Hematopoietic multipotent progenitor cell treated with erythropoietin and hydrocortisone succinate and interleukin-3 and kit ligand, for 8 days (in vitro differentiated cells): ENCODE results near the gene ANTKMT.

ENCODE experiments used
- DNase-seq: peaks from one replicate; pipeline ENCODE4 v3.0.0-alpha.2; 2015

Gene ANTKMT

DNA sequence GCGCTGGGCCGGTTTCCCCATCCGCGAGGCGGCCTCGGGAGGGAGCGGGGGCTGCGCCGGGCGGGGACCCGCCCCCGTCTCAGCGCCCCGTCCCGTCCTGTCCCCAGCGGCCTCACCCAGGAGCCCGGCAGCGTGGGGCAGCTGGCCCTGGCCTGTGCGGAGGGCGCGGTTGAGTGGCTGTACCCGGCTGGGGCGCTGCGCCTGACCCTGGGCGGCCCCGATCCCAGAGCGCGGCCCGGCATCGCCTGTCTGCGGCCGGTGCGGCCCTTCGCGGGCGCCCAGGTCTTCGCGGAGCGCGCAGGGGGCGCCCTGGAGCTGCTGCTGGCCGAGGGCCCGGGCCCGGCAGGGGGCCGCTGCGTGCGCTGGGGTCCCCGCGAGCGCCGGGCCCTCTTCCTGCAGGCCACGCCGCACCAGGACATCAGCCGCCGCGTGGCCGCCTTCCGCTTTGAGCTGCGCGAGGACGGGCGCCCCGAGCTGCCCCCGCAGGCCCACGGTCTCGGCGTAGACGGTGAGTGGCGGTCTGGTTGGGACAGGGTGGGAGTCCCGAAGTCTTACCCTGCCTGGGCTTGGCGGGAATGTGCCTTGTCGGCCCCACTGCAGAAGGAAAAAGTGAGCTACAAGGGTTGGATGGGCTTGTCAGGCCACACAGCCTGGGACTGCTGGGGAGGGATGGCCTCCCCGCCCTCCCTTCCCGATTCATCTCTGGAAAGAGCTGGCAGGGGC is 5.3 kb upstream of the ANTKMT start:
- no peak for DNase-seq

- no peak for DNase-seq
These were observed 4.8 kb upstream of the ANTKMT start for GRCh38 chr16:716200-716568.

DNA sequence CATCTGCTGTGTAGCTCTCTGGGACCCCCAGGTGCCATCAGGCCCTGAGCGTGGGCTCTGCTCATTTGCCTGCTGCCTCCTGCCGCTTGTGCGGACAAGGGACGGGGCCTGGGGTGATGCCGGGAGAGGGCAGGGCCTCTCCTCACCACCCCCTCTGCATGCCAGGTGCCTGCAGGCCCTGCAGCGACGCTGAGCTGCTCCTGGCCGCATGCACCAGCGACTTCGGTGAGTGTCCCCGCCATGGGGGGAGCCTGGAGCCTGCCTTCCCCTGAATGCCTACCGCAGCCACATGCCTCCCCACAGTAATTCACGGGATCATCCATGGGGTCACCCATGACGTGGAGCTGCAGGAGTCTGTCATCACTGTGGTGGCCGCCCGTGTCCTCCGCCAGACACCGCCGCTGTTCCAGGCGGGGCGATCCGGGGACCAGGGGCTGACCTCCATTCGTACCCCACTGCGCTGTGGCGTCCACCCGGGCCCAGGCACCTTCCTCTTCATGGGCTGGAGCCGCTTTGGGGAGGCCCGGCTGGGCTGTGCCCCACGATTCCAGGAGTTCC is 4.1 kb upstream of the ANTKMT start:
- DNase-seq, result no peak

GRCh38 chr16:717450-718245 is 3.3 kb upstream of the ANTKMT start:
- DNase-seq, result no peak

DNA sequence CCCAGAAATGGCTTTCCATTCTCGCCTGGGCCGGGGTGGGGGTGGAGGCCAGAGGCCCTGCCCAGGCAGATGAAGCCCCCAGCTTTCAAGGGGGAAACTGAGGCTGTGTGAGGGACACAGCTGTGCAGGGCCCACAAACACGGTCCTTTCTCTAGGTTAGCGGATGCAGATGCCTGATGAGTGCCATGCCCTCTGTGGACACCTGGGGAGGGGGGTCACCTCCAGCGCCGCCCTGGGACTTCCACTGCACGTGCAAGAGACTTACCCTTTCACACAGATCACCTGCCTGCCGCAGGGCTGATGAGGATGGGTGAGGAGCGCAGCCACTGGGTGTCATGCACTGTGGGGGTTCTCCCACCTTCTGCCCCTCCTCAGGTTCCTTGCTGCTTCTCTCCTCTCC is 2.6 kb upstream of the ANTKMT start:
- no peak for DNase-seq

DNA sequence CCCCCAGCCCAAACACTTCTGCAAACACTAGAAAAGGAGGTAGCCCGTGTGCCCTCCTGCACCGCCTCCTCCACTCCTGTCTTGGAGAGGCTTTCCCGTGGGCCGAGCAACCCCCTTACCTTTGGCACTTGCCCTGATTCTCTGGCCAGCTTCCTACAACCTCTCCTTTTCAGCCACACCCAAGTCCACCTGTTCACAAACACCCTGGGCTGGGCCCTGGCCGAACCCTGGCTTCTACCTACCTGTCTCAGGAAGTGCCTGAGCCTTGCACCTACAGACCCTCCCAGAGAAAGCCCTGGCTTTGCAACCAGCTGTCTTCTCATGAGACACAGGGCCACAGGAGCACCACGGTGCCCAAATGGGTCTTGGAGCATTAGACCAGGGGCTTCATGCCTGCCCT is 2.0 kb upstream of the ANTKMT start:
- no peak for DNase-seq

DNA sequence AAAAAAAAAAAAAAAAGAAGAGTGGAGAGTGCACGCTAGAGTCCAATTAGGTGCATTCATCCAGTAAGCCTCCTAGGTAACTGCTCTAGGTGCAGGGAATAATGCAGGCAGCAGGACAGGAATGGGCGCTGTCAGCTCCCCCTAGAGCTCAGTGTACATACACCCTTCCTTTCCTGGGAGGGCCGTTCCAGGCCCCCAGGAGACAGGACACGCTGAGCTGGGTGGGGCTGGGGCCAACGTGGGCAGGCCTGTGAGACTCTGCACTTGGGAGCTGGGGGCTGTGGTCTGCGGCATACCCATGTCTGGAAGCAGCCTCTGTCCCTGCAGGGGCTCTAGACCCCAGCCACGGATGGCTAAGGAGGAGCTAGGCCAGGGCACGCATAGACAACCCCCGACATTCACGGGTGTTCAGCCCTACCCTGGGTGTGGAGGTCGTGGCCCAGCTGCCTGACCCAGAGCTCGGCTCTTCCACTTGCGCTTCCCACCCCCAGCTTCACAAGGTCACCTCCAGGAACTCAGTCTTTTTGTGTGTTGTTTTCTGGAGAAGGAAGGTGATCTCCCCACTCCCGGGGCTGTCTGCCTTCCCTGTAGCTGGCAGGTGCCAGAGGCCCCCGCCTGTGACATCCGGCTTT is 1.0 kb upstream of the ANTKMT start:
- DNase-seq, result peak; percentile 60

DNA sequence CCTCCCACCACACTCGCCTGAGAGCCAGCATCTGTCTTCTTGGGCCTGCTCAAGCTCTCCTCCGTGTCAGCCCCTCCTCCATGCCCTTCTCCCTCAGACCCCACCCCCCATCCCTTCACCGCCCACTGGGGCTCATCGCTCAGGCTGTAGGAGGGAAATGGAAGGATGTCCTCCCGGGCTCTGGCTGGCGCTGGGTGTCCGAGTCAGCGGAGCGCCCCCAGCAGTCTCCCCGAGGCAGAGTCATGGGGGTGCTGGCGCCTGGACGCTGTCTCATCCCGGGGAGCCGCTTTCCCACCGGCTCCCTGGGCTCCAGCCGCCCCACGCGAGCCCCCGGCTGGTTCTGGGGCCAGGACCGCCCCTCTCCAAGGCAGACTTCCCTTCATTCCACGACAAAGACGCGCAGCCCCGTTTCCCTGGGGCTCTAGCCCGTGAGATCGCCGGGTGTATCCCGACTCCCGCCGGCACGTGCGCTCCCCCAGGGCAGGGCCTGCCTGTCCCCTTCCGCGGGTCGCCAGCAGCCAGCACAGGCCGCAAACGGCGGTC is 428 bp upstream of the ANTKMT start:
- peak; percentile 69 for DNase-seq

- DNase-seq, result no peak
These were observed 1.0 kb downstream of the ANTKMT start for GRCh38 chr16:721765-722540.

DNA sequence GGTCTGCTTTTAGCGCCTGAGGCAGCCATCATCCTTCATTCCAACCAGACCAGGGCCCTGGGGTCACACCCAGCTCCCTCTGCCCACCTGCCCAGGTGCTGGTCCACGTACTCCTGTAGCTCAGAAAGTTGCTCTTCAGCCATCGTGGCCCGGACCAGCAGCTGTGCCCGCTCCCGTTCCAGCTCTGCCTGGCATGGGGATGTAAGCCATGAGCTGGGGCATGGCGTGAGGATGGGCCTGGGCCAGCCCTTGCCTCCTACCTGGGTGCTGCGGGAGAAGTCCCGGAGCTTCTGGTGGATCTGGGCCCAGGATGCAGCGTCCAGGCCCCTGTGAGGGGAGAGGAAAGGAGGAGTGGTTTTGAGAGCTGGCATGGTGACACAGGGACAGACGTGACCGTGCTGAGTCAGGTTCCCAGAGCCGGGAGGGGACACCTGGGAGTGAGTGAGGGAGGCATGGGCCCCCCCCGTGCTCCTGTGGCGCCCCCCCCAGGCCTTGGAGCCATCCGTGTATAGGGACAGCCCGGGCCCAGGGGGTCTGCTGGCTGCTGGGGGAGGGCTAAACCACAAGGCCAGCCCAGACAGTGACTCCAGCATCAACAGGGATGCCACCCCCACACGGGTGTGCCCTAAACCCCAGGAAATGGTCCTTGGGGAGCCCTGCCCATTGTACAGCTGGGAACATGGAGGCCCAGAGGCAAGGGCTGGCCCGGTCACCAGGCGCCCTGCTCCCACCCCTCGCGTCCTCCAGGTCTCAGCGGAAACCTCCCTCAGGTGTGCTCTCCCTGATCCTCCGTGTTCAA is 2.1 kb downstream of the ANTKMT start:
- no peak for DNase-seq

DNA sequence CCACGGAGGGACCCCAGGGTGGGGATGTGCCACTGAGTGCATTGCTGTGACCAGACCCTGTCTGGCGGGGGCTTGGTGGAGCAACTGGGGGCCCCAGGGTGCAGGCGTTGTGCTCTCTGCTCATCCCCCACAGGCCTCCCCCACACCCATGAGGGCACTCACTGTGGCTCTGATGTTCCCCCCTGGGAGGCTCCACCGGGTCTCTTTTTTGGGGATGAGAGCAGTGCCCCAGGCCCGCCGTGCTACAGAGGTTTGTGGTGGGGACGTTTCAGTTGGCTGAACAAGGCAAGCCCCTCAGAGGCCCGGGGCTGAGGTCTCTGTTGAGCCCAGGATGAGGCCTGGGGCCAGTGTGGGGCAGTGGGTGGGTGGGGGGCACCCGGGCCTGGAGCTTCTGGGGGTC is 2.7 kb downstream of the ANTKMT start:
- no peak for DNase-seq

DNA sequence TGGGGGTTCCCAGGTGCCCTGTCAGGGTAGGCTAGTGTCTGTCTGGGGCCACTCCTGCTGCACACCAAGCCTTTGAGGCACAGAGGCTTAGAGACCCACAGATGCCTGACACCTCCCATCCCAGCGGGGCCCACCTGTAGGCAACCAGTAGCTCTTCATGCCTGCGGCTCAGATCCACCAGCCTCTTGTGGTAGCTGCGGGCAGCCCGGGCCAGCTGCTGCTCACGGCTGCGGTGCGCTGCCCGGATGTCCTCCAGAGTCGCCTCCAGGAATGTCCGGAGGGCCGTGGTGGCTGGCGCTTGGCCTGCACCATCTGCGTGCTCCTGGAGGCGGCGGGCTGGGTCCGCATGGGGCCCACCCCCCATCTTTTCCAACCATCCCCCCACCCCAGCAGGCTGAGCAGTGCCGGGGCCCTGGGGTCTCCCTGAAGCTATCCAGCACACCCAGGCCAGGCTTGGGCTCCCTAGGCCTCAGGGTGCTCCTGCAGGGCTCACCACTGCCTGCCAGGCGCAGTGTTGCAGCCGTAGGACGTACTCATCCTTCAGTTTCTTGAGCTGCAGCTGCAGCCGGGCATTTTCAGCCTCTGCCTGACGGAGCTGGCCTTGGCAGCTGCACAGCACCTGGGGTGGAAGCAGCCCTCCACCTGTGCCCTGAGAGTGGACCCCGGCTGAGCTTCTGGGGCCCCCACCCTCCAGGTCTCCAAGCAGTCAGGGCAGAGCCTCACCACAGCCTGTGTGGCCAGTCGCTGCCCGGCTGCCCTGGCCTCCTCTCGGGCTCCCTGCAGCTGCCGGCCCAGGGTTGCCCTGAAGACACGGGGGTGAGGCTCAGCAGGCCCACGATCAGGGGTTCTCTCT is 3.5 kb downstream of the ANTKMT start:
- no peak for DNase-seq

DNA sequence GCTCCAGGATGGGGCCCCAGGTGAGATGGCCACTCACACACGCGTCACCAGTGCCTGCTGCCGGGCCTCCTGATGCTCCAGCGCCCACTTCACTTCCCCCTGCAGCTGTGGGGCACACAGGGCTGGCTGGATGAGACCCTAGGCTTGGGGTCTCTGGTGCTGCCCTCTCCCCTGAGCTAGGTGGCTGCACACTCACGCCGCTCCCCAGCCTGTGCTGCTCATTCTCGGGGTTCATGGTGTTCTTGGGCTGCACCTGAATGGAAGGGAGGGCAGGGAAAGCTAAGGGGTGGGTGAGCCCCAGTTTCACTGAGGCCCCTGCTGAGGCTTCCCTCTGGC is 4.1 kb downstream of the ANTKMT start:
- no peak for DNase-seq

DNA sequence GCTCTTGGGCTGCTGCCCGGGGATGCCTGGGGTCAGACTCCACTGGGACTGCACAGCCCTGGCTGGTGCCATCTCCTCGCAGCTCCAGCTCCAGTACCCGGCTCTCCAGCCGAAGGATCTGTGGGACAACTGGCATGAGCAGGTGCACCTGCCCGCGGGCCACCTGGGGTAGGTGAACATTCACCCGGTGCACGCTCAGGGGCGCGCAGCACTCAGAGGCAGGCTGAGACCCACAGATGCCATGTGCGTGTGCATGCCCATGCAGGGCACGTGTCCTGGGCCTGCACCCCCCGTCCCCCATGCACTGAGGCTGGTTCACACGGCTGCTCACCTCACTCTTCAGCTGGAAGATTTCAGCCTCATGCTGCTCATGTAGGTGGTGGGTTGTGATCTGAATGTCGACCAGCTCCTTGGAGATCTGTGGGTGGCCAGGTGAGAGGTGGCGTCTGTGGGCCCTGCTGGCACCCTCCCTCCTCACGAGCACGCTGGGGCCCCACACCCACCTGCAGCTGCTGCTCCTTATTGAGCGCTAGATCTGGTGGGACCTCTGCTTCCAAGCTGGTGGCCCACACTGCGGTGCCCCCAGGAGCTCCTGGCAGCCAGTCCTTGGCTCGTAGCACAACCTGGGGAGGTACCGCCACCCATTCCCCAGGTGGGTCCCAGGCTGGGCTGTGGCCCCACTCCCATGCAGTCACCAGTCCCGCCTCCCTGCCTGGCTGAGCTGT is 4.7 kb downstream of the ANTKMT start:
- no peak for DNase-seq

- no peak for DNase-seq
These were observed 5.2 kb downstream of the ANTKMT start for GRCh38 chr16:726188-726437.

DNA sequence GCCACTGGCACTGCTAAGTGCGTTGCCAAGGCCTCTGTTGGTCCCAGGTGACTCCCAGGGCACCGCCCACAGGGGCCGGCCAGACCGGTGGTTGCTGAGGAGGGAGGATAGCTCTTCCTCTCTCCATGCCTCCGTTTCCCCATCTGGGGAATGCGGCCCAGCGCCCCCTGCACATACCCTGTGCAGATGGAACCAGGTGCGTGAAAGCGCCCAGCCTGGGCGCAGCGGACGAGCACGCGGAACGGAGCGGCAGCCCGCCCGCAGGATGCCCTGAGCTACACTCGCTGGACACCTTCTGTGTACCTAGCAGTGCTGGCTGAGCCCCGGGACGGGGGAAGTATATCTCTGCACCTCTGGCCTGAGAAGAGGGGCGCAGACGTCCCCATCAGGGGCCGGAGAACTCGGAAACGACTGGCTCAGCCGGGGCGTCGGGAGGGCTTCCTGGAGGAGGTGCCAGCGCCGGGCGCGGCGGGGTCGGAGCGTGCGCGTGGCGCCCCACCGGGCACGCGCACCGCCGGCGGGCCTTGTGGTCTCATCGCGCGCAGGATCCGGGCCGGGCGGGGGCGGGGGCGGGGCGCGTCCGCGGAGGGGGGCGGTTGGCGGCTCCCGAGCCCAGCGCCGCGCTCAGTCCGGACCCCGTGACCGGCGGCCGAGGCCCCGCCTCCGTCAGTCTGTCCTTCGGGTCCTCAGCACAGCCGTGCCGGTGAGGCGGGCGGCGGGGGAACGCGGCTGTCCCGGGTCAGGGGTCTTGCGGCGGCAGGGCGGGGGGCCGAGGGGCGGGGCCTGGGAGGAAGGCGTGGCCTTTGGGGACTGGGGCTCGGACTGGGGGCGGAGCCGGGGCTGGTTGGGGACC is 5.7 kb downstream of the ANTKMT start, which contains the start of the genes CCDC78 and HAGHL:
TSS of gene CCDC78 (minus strand) at position 6 of the 853 bp plus-strand sequence. CDS start 76 bp downstream, outside the sequence.
TSS of gene HAGHL (plus strand) at position 669 of the 853 bp plus-strand sequence. CDS start 404 bp downstream, outside the sequence.
- DNase-seq, result peak; percentile 68

GRCh38 chr16:727291-727977 is 6.5 kb downstream of the ANTKMT start:
- peak; percentile 76 for DNase-seq

DNA sequence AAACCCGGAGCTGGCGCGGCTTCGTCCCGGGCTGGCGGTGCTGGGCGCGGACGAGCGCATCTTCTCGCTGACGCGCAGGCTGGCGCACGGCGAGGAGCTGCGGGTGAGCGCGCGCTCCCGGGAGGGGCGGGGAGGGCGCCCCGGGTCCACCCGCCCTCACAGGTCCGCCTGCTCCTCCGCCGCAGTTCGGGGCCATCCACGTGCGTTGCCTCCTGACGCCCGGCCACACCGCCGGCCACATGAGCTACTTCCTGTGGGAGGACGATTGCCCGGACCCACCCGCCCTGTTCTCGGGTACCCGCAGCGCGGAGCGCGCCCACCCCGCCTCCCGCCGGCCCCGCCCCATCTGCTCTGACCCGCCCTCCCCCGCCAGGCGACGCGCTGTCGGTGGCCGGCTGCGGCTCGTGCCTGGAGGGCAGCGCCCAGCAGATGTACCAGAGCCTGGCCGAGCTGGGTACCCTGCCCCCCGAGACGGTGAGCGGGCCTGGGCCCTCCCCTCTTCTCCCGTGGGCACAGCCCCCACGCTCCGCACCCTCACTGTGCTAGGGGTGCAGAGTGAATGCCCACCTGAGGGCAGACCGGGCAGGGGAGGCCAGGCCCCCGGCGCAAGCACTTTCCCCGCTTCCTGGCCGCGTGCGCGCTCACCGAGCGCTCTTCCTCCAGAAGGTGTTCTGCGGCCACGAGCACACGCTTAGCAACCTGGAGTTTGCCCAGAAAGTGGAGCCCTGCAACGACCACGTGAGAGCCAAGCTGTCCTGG is 7.4 kb downstream of the ANTKMT start:
- peak; percentile 88 for DNase-seq
